ENCODE measurements around the gene SLAMF1. TPM values are rescaled to one million over a fixed set of nuclear protein-coding genes. Genes with fewer than 3 reads are reported as not detected.

The SLAMF1 gene
- total RNA-seq, 4 donors from 2014 or later: 0.09 to 0.26 TPM; not detected in 2

DNA sequence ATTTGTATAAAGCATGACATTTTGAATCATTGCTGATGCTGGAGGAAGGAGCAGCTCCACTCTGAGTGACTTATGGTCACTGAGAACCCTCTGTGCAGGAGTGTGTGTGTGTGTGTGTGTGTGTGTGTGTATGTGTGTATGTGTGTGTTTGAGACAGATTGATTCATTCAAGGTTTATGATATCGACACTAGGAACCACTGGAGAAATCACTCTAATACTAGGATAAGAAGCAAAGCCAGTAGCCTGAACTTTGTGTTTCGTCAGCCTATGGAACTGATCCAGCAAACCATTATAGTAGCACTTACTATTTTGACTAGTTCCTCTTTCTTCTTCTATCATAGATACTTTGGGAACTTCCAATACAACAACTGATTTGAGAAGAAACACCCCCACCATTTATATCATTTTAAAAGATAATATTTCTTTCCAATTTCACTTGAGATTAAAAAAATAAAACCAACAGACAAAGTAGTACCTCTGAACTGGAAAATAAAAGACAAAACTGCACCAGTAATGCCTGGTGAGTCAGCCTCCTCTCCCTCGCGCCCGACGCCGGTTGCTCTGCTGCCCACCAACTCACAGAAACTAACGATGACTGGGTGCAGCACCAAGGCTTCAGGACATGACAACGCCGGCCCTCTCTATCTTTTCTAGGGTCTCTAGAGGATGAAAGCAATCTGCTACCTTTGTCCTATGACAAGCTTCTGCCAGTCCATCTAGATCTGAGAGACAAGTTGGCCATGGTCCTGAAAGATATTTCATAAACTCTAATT, 20.9 kb downstream of the SLAMF1 start:
- Histone ChIP-seq H3K9me3 (no peaks in the 10 kb centered on the region), H3K36me3 (no peaks in the 10 kb centered on the region), H3K27me3 (no peaks in the 10 kb centered on the region), H3K4me1 (no peaks in the 10 kb centered on the region), H3K27ac (no peak overlapping the region), H3K4me3 (no peak overlapping the region)
- DNase-seq: no peak
- intact Hi-C loops (cut with DNase I; ENCODE audit: low total_unique reads): no loop called here
- no peak for TF ChIP-seq POLR2A (IDR thresholded peaks at IDR 0.05)
- TF ChIP-seq, protein P1, sequence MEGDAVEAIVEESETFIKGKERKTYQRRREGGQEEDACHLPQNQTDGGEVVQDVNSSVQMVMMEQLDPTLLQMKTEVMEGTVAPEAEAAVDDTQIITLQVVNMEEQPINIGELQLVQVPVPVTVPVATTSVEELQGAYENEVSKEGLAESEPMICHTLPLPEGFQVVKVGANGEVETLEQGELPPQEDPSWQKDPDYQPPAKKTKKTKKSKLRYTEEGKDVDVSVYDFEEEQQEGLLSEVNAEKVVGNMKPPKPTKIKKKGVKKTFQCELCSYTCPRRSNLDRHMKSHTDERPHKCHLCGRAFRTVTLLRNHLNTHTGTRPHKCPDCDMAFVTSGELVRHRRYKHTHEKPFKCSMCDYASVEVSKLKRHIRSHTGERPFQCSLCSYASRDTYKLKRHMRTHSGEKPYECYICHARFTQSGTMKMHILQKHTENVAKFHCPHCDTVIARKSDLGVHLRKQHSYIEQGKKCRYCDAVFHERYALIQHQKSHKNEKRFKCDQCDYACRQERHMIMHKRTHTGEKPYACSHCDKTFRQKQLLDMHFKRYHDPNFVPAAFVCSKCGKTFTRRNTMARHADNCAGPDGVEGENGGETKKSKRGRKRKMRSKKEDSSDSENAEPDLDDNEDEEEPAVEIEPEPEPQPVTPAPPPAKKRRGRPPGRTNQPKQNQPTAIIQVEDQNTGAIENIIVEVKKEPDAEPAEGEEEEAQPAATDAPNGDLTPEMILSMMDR (IDR thresholded peaks at IDR 0.05): no peak

DNA sequence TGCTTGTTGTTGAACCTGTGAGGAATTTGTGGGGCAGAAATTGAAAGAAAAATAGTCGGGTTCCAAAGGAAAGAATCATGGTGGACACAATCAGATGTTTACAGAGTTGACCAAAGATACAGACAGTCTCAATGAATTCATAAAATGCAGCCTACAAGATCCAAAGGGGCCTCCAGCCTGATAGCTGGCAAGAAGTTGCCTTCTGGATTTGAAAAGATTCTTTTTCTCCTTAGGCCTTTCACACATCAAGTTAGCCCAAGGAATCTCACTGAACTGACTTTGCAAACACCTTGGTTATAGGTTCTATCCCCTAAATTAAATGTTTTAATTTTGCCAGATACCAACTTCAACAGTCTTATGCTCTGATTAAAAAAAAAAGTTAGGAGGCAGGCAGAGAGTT, 21.5 kb downstream of the SLAMF1 start:
- Histone ChIP-seq H3K27me3 (no peaks in the 10 kb centered on the region), H3K4me1 (no peaks in the 10 kb centered on the region), H3K4me3 (no peak overlapping the region), H3K27ac (no peak overlapping the region), H3K36me3 (no peaks in the 10 kb centered on the region), H3K9me3 (no peaks in the 10 kb centered on the region)
- intact Hi-C loops (cut with DNase I; ENCODE audit: low total_unique reads): no loop called here
- DNase-seq: no peak
- TF ChIP-seq, protein P1 (IDR thresholded peaks at IDR 0.05): no peak
- TF ChIP-seq POLR2A (IDR thresholded peaks at IDR 0.05): no peak

DNA sequence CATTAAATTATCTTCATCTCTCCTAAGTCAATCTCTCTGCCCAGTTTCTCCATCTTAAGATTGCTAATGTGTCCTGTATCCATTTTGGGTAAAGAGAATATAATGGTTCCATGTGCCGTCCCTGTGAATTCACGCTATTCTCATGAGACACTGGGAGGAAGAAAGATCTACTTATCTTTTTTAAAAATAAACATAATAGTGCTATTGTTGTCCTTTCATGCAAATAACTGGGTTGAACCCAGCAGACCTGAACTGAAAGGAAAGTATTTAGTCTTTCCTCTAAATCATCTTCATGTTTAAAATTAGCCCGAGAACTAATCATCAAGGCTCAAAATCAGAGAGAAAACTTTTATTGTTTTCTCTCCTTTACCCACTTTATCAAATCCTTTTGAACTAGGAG, 22.4 kb downstream of the SLAMF1 start:
- Histone ChIP-seq H3K4me3 (no peak overlapping the region), H3K27ac (no peak overlapping the region), H3K36me3 (no peaks in the 10 kb centered on the region), H3K4me1 (no peaks in the 10 kb centered on the region), H3K9me3 (no peaks in the 10 kb centered on the region), H3K27me3 (no peaks in the 10 kb centered on the region)
- intact Hi-C loops (cut with DNase I; ENCODE audit: low total_unique reads): no loop called here
- no peak for TF ChIP-seq POLR2A (IDR thresholded peaks at IDR 0.05)
- TF ChIP-seq, protein P1 (IDR thresholded peaks at IDR 0.05): no peak
- no peak for DNase-seq

DNA sequence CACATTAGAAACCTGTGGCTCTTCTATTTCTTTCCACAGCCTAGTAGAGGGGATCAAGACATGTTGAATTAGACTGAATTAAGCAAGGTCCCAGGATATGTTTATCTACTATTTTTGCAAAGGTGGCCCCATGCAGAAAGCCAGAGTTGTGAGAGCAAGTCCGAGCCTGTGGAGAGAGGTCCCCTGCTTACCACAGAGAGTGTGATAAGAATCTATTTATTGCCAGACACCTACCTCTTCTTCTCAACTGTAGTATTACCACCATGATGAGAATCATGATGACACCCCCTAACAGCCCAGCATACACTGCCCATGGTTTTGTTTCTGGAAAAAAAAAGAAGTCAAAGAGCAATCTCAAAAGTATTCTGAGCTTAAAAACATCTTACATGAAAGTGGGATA, 23.0 kb downstream of the SLAMF1 start:
- no peaks in the 10 kb centered on the region for H3K9me3 ChIP-seq
- H3K27ac ChIP-seq: no peak overlapping the region
- no peaks in the 10 kb centered on the region for H3K36me3 ChIP-seq
- no peaks in the 10 kb centered on the region for H3K27me3 ChIP-seq
- no peak for DNase-seq
- intact Hi-C loops (cut with DNase I; ENCODE audit: low total_unique reads): no loop called here
- TF ChIP-seq POLR2A (IDR thresholded peaks at IDR 0.05): no peak
- TF ChIP-seq, protein P1 (IDR thresholded peaks at IDR 0.05): no peak
- no peaks in the 10 kb centered on the region for H3K4me1 ChIP-seq
- no peak overlapping the region for H3K4me3 ChIP-seq

DNA sequence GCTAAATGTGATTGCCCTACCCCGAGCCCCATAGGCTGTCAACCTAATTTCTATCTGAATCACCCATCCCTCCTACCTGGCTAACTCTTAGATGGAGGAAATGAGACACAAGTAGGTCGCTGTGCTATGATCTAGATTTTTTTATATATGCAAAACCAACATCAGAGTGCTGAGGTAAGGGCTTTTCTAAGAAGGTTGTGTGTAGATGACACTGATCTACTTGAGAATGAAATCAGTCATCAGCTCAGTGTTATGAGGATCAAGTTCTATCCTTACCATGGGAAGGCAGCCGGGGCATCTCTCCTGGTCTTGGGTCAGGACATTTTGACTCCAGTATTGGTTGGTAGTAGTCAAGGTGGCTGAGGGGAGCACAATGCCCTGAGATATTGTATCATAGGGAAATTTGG, 23.6 kb downstream of the SLAMF1 start:
- intact Hi-C loops (cut with DNase I; ENCODE audit: low total_unique reads): no loop called here
- no peaks in the 10 kb centered on the region for H3K36me3 ChIP-seq
- no peaks in the 10 kb centered on the region for H3K9me3 ChIP-seq
- H3K4me1 ChIP-seq: no peaks in the 10 kb centered on the region
- TF ChIP-seq POLR2A (IDR thresholded peaks at IDR 0.05): no peak
- TF ChIP-seq, protein P1 (IDR thresholded peaks at IDR 0.05): no peak
- H3K27me3 ChIP-seq: no peaks in the 10 kb centered on the region
- H3K4me3 ChIP-seq: no peak overlapping the region
- no peak for DNase-seq
- no peak overlapping the region for H3K27ac ChIP-seq

Data from uterus (tissue), 4 donors.